HK-2 (cell line): ENCODE measurements around the gene NT5DC2.
A peak's percentile ranks its signal among the peaks of the same experiment; 100 is the strongest.

Experiments
- DNase-seq: peaks from one replicate; pipeline ENCODE4 v3.0.0-alpha.2; 2018; ENCODE audit not compliant: unreplicated experiment

Gene NT5DC2

GRCh38 chr3:52509753-52510328, 23.8 kb downstream of the NT5DC2 start:
- no peak for DNase-seq

- peak; percentile 62 for DNase-seq
Observed at GRCh38 chr3:52507359-52507758, 26.3 kb downstream of the NT5DC2 start.

- DNase-seq, result no peak
Observed at GRCh38 chr3:52506266-52506966, 27.2 kb downstream of the NT5DC2 start.

- no peak for DNase-seq
Observed at GRCh38 chr3:52504977-52505376, 28.7 kb downstream of the NT5DC2 start.

- DNase-seq, result no peak
Observed at GRCh38 chr3:52503788-52504424, 29.8 kb downstream of the NT5DC2 start.

GRCh38 chr3:52502808-52503350, 30.8 kb downstream of the NT5DC2 start:
- no peak for DNase-seq

GRCh38 chr3:52502001-52502400, 31.7 kb downstream of the NT5DC2 start:
- no peak for DNase-seq

- no peak for DNase-seq
Observed at GRCh38 chr3:52501046-52501445, 32.6 kb downstream of the NT5DC2 start.

- no peak for DNase-seq
Observed at GRCh38 chr3:52498137-52499054, 35.3 kb downstream of the NT5DC2 start.

GRCh38 chr3:52495777-52496602, 37.7 kb downstream of the NT5DC2 start:
- peak; percentile 35 for DNase-seq

- no peak for DNase-seq
Observed at GRCh38 chr3:52494886-52495495, 38.7 kb downstream of the NT5DC2 start, which contains the start of gene STAB1. TSS of gene STAB1 (plus strand) at chr3:52495338. CDS start at chr3:52495414, 76 bp downstream.

- DNase-seq, result no peak
Observed at GRCh38 chr3:52494445-52494844, 39.2 kb downstream of the NT5DC2 start.

- no peak for DNase-seq
Observed at GRCh38 chr3:52493232-52494017, 40.2 kb downstream of the NT5DC2 start.

GRCh38 chr3:52492059-52492458, 41.6 kb downstream of the NT5DC2 start:
- DNase-seq, result no peak

GRCh38 chr3:52490939-52491526, 42.6 kb downstream of the NT5DC2 start:
- DNase-seq, result no peak

GRCh38 chr3:52490035-52490938, 43.4 kb downstream of the NT5DC2 start:
- DNase-seq, result no peak

- DNase-seq, result no peak
Observed at GRCh38 chr3:52489453-52489852, 44.2 kb downstream of the NT5DC2 start.

- no peak for DNase-seq
Observed at GRCh38 chr3:52488746-52489145, 44.9 kb downstream of the NT5DC2 start.
